ENCODE data around the gene MAML3.
"Not testable (repeated sequence)": the region's sequence is repeated elsewhere in the genome, so short reads cannot be mapped to it uniquely, and the experiment has no call there.

The MAML3 gene

GRCh38 chr4:139956507-139957017 lies 197.4 kb downstream of the MAML3 start:
- DNase-seq = no peak

GRCh38 chr4:139955600-139955999 lies 198.4 kb downstream of the MAML3 start:
- DNase-seq = peak; percentile 49

DNA sequence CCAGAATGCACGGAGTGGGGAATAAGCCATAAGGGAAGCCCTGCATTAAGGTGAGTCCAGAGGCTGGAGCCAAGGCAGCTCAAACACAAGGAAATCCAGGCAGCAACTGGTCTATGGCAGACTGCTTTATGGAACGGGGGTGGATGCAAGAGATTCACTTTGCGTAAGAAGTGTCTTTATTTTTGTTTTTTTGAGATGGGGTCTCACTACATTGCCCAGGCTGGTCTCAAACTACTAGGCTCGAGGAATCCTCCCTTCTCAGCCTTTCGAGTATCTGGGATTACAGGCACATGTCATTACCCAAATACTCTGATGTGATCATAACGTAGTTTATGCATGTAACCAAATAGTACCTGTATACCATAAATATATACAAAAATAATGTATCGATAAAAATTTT lies 199.5 kb downstream of the MAML3 start:
- DNase-seq = no peak

DNA sequence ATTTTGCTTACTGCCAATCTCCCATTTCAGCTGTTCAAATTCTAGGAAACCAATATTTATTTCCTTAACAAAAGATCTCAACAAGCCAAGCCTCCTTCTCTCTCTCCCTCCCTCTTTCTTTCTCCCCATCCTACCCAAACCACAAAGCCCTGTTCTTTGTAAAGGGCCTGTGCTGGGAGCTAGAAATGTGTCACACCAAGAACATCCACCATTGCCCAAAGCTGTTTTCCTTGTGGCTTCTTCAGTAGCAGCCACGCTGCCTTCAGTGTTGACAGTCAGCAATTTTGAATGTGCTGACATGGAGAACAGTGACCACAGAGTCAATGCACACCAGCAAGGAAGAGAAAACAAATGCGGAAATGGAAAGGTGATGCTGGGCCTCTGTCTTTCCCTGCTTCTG lies 203.0 kb downstream of the MAML3 start:
- DNase-seq = no peak

DNA sequence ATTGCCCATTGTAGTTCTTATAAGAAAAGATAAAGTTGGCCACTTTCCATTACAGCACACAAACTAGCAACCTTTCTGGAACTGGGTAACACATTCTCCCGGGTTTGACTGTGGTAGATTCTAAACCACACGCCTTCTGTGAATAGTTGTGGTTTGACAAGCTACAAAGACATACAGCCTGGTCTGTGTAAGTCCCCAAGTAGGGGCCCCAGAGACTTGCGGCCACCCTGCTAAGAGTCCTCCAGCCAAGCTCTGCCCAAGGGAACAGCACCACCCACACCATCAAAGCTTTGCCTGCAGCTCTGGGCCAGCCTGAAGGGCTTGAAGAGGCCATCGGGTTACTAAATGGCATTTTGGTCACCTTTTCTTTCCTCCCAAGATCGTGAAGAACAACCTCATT lies 203.4 kb downstream of the MAML3 start:
- DNase-seq = no peak

- DNase-seq = not testable (repeated sequence)
Observed at GRCh38 chr4:139944916-139945315, 209.1 kb downstream of the MAML3 start.

- no peak for DNase-seq
Observed at GRCh38 chr4:139943277-139943676, 210.7 kb downstream of the MAML3 start.

GRCh38 chr4:139942241-139942640 lies 211.7 kb downstream of the MAML3 start:
- no peak for DNase-seq

GRCh38 chr4:139940600-139940999 lies 213.4 kb downstream of the MAML3 start:
- DNase-seq = no peak

- no peak for DNase-seq
Observed at GRCh38 chr4:139938414-139938813, 215.6 kb downstream of the MAML3 start.

GRCh38 chr4:139935911-139936310 lies 218.1 kb downstream of the MAML3 start:
- no peak for DNase-seq

DNA sequence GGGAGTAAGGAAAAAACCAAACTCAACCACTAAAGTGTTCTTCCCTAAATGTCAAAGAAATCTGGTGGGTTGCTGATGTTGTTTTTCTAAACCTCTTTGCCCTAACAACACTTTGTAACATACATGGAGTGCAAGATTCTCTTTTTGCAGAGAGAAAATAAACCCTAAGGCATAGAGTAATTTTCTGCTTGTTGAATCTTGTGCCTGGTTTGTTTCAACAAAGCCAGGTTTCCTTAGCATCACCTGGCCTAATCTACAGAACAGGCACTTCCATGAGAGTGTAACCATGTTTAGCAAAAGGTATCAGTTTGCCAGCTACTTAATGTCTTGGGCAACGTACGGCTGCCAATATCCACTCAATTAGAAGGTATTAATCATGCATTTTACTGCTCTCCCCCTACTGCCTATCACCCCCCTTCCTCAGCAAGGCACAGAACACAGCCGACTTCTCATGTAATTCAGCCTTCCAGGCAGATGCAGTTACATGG lies 219.2 kb downstream of the MAML3 start:
- DNase-seq = peak; percentile 84

DNA sequence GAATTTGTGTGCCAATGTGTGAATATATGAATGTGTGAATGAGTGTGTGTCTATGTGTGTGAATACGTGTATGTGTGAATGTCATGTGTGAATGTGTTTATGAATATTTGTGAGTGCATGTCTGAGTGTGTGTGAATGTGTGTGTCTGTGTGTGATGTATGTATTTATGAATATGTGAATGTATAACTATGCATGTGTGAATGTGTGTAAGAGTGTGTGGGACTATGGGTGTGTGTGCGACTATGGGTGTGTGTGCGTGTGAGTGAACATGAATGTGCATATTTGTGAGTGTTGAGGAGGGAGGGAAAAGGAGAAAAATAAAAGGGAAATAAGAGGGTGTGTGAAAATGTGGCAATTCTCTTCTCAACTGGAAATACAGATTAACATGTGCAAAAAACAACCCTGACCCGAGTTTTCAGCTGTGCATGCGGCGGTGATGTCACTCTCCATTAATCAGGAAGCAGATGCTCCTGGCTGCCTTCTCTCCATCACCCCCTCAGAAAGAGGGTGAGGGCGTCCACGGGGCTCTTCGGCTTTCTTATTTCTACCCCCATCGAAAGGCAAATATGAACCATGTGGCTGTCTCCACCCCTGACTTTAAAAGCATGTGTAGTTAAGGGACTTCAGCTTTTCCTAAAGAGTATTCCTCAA lies 219.8 kb downstream of the MAML3 start:
- peak; percentile 78 for DNase-seq

- DNase-seq = no peak
Observed at GRCh38 chr4:139933541-139933940, 220.4 kb downstream of the MAML3 start.

DNA sequence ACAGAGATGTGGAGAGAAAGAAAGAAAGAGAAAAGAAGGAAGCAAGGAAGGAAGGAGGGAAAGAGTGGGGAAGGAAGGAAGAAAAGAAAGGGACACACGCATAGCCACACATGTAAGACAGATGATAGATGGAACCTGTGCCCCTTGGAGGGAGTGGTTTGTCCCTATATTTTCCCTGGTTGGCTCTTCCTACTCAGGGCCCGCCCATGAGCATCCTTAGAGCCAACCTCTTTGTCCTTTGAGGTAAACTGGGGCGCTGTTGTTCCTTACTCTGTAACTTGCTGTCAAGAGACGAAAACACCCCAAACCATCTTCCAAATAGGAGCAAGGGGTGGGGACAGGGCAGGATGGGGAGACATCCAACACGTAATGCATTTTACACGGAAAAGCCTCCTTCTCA lies 220.9 kb downstream of the MAML3 start:
- no peak for DNase-seq

DNA sequence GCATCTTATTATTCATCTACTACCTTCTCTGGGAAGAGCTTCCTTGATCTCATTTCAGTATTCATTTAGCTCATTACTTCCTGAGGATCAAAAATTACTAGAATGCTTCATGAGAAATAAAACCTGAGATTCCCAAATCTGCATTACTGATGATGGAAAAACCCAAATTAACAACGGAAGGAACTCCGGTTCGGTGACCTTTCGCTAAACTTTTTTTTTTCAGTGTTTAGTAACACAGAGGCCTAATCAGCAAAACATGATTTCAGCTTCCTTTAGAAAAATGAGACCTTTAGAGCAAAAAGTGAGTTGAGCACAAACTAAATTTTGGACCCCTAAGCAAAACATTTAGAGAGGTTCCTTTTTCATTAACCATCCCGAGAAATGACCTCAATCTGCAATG lies 229.2 kb downstream of the MAML3 start:
- no peak for DNase-seq

DNA sequence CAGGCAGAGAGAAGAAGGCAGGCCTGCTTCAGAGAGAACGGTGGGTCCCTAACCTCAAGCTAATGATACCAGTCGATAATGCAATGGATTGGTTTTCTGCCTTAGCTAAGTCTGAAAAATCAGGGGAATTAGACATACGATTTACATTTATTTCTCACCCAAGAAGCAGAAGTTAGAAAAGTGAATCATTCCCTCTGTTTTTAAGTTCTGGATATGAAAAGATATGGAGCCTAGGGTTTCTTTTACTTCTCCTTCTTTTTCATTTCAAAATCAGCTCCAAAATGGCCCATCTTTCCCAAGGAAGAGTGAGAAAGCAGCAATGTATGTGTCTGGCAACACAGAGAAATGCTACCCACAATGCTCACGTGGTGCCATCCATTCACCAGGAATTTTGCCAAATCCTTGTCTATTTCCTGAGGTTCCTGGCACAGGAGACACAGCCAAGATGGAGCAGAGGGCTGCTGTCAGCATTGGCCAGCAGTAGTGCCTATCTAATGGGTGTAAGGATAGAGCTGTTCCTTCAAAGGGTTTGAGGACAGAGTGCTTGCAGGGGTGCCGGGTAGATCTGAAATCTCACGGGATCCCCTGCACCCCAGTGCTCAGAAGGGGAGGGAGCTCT lies 231.5 kb downstream of the MAML3 start:
- peak; percentile 47 for DNase-seq

- DNase-seq = peak; percentile 90
Observed at GRCh38 chr4:139921429-139922184, 232.4 kb downstream of the MAML3 start.

DNA sequence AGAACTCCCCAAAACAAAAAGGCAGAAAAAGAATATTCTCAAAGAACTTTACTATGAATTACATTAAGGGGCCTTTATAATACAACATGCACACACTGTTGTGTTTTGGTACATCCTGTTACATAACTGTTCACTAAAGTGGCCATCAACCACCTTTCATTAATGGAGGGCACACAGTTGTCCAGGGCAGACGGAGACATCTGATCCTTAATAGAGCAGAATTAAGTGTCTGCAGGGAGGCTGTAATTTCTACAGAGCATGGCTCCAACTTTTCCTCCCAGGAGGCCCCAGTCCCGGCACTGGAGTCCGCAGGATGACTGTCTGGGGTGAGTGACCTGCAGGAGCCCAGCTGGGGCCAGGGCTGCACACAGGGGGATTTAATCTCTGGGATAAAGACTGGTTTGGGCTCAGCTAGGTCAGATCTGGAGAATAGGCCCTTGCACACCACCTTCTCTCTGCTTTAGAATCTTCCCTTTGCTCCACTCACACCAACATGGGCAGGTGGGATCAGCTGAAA lies 233.4 kb downstream of the MAML3 start:
- no peak for DNase-seq

- no peak for DNase-seq
Observed at GRCh38 chr4:139919521-139919920, 234.5 kb downstream of the MAML3 start.

DNA sequence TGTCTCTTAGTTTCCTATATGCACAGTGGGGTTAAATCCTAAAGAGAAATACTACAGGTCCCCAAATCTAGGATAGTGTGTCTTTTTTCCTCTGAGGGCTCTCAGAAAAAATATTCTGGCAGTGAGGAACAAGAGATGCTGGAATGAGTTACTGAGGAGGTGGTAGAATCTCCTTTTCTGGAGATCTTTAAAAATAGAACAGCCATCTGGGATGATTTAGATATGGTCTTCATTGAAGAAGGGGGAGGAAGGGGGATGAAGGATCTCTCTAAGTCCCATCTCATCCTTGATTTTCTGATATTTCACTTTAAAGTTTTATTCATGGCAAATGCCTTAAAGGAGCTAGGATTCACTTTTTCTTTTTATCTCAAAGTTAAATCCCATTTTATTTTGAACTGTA lies 235.0 kb downstream of the MAML3 start:
- no peak for DNase-seq

DNA sequence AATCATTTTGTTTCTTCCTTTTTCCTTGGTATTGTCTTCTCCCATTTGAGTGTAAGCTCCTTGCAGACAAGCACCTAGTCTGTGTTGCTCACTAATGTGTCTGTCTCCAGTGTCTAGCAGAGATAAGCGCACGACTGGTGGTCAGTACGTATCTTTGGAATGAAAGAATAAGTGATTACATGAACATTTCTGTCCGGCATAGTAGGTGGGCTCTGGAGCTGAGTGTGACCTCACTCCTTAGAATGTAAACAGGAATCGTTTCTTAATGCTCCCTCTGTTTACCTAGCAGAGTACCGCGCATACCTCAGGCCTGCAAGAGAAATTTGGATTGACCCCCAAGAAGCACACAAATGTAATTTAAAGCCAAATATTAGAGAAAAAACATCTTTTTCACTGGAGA lies 235.4 kb downstream of the MAML3 start:
- no peak for DNase-seq

DNA sequence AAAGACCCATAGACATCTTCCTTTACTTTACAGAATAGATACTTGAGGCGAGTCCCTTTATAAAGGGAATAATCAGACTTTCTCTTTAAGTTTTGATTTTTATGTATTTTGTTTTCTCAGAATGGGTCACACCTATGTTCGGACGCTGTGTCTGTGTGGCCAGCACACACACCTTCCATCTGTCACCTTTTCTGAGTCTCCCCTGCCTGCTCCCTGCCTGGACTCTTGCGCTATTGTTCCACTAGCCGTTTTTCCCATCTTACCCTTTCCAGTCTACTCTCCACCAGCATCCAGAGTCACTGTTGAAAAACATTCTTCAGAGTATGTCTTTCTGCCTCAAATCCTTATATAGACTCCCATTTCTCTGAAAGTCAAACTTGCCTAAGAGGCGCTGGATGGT lies 236.1 kb downstream of the MAML3 start:
- DNase-seq = no peak

- DNase-seq = no peak
Observed at GRCh38 chr4:139916041-139916440, 237.9 kb downstream of the MAML3 start.

Measured in NCI-H2171 treated with DMSO at 0.1 percent for 48 hours (cell line).